Measurements from ENCODE around the gene NEK10. TPM values are rescaled to one million over a fixed set of nuclear protein-coding genes. Genes with fewer than 3 reads are reported as not detected.

The NEK10 gene
- total and polyA plus RNA-seq, 9 of the 15 experiments (the other 6 are each of a cell fraction or from before 2014, with no cell fraction given), result 0.07 TPM; not detected in 8

DNA sequence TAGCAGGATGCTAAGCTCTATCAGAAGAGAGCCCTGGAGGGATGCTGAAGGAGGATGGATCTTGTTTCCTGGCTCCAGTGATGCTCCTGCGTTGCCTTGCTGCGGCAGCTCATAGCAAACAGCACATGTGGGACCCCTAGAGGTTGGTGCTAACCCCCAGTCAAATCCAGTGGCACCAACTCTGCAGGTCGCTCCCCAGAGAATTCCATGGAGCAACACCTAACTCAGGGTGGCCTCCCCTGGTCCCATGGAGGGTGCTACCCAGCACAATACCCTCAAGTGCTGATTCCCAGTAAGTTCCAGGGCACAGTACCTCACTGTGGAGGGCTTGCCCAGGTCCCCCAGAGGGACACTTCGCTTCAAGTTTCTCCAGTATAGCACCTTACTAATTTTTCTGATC, 231.2 kb downstream of the NEK10 start (continued):
- no peak for TF ChIP-seq HNRNPL (IDR thresholded peaks at IDR 0.05; ENCODE audit: low read depth, low read length)

DNA sequence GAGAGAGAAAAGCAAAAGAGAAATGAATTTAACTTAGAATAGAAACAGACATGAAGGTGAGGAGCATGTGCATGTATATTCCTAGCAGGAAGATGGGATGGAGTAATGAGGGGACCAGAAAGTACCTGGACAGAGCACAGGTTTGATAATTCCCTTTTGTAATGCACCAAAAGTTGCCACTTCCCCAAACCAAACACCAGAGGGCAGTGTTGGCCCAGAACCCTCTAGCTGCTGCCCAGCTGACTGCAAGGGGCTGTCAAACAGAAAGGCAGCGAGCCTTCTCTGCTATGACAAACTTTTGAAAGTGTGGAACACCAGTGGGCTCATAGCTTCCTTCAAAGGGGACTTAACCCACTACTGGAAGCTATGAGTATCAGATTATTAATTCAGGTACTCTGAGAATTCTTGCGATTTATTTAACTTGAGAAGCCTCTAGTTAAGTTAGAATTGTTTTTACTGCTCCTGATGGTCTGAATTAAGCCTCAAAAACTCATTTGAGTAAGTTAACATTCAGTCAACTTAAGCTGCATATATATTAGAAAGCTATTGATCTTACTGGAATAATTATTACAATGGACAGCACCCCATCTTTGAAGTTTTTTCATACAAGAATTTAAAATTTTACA, 234.9 kb downstream of the NEK10 start:
- Histone ChIP-seq H3K9me3 (replicated peaks; ENCODE audit: control insufficient read depth, insufficient read depth, low read depth, low read length) (no peaks in the 10 kb centered on the region; the same call in 1 of the 2 replicates), H4K20me1 (replicated peaks; ENCODE audit: control insufficient read depth, insufficient read depth, low read length) (no peaks in the 10 kb centered on the region), H3K27ac (ENCODE audit: extremely low read depth, low read depth, low read length) (no peak overlapping the region), H2AFZ (ENCODE audit: low read depth, low read length) (no peak overlapping the region), H3K79me2 (ENCODE audit: control insufficient read depth, insufficient read depth, low read length) (no peaks in the 10 kb centered on the region), H3K27me3 (ENCODE audit: control insufficient read depth in 2 of 2, insufficient read depth in 2 of 2, low read length in 2 of 2) (no peaks in the 10 kb centered on the region), H3K9ac (ENCODE audit: insufficient read depth in 1 of 2, low read depth in 2 of 2, low read length in 2 of 2) (no peak overlapping the region), H3K4me2 (ENCODE audit: insufficient read depth, low read length) (no peak overlapping the region), H3K4me3 (no peak overlapping the region), H3K4me1 (replicated peaks in 1 of 2; ENCODE audit: control insufficient read depth in 2 of 2, insufficient read depth in 2 of 2, low read length in 2 of 2) (no peaks in the 10 kb centered on the region), H3K9me1 (ENCODE audit: control insufficient read depth, insufficient read depth, low read length) (no peaks in the 10 kb centered on the region), H3K36me3 (ENCODE audit: control insufficient read depth, insufficient read depth, low read length) (no peaks in the 10 kb centered on the region)
- ATAC-seq (peak; percentile 84), FAIRE-seq (peak; percentile 65), DNase-seq (ENCODE audit: extremely low read depth in 1 of 4, low spot score in 3 of 4) (peak; percentile 53 to 70 (median 58))
- ChIA-PET CTCF (ENCODE audit: low intra/inter-chr PET ratio) (no interaction called here), POLR2A (no interaction called here)
- no TSS peak for BruUV-seq (replicated peaks)
- intact Hi-C loops (cut with micrococcal nuclease), result loop anchor here (2.0 to 5.0 kb wide), 3 partner anchors 333 to 1198 kb away; no protein-coding TSS in a partner anchor
- in situ Hi-C loops (cut with MboI), result no loop called here
- WGBS (ENCODE audit: insufficient coverage, low coverage, missing lambda C conversion rate), result 0% methylated on average over 2 of the region's 2 CpGs
- peak in 1 of 3 experiments; percentile 13 for TF ChIP-seq YY1 (IDR thresholded peaks at IDR 0.05; ENCODE audit: borderline replicate concordance in 1 of 3, control insufficient read depth in 1 of 3, extremely low read depth in 1 of 3, insufficient read depth in 3 of 3, insufficient read length in 1 of 3, insufficient replicate concordance in 2 of 3, low read depth in 1 of 3, low read length in 2 of 3)
- no peak for TF ChIP-seq C11orf30 (IDR thresholded peaks at IDR 0.05; ENCODE audit: low read depth)
- TF ChIP-seq SPI1 (IDR thresholded peaks at IDR 0.05; ENCODE audit: borderline replicate concordance, low read depth, low read length), result 0 out of 2 replicates have a peak, but pooled peaks have one; percentile 8
- no peak for TF ChIP-seq HDAC6 (IDR thresholded peaks at IDR 0.05; ENCODE audit: low read depth, low read length)
- TF ChIP-seq, protein P1, sequence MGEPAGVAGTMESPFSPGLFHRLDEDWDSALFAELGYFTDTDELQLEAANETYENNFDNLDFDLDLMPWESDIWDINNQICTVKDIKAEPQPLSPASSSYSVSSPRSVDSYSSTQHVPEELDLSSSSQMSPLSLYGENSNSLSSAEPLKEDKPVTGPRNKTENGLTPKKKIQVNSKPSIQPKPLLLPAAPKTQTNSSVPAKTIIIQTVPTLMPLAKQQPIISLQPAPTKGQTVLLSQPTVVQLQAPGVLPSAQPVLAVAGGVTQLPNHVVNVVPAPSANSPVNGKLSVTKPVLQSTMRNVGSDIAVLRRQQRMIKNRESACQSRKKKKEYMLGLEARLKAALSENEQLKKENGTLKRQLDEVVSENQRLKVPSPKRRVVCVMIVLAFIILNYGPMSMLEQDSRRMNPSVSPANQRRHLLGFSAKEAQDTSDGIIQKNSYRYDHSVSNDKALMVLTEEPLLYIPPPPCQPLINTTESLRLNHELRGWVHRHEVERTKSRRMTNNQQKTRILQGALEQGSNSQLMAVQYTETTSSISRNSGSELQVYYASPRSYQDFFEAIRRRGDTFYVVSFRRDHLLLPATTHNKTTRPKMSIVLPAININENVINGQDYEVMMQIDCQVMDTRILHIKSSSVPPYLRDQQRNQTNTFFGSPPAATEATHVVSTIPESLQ (CRISPR knock-in tag; IDR thresholded peaks at IDR 0.05), result no peak
- TF ChIP-seq CCAR2 (IDR thresholded peaks at IDR 0.05; ENCODE audit: low read depth, low read length), result no peak
- TF ChIP-seq THRAP3 (IDR thresholded peaks at IDR 0.05; ENCODE audit: borderline replicate concordance), result no peak
- TF ChIP-seq SMC3 (conservative IDR thresholded peaks at IDR 0.05; ENCODE audit: insufficient read depth, low read depth, low read length), result peak; percentile 73
- TF ChIP-seq SUPT5H (IDR thresholded peaks at IDR 0.05), result no peak
- TF ChIP-seq RAD21 (CRISPR knock-in tag; conservative IDR thresholded peaks at IDR 0.05 in 1 of 2, IDR thresholded peaks at IDR 0.05 in 1 of 2), result peak; percentile 67 to 80
- TF ChIP-seq, protein P2, sequence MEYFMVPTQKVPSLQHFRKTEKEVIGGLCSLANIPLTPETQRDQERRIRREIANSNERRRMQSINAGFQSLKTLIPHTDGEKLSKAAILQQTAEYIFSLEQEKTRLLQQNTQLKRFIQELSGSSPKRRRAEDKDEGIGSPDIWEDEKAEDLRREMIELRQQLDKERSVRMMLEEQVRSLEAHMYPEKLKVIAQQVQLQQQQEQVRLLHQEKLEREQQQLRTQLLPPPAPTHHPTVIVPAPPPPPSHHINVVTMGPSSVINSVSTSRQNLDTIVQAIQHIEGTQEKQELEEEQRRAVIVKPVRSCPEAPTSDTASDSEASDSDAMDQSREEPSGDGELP (CRISPR knock-in tag; IDR thresholded peaks at IDR 0.05; ENCODE audit: borderline replicate concordance), result peak; percentile 87
- TF ChIP-seq, protein P3, sequence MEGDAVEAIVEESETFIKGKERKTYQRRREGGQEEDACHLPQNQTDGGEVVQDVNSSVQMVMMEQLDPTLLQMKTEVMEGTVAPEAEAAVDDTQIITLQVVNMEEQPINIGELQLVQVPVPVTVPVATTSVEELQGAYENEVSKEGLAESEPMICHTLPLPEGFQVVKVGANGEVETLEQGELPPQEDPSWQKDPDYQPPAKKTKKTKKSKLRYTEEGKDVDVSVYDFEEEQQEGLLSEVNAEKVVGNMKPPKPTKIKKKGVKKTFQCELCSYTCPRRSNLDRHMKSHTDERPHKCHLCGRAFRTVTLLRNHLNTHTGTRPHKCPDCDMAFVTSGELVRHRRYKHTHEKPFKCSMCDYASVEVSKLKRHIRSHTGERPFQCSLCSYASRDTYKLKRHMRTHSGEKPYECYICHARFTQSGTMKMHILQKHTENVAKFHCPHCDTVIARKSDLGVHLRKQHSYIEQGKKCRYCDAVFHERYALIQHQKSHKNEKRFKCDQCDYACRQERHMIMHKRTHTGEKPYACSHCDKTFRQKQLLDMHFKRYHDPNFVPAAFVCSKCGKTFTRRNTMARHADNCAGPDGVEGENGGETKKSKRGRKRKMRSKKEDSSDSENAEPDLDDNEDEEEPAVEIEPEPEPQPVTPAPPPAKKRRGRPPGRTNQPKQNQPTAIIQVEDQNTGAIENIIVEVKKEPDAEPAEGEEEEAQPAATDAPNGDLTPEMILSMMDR (IDR thresholded peaks at IDR 0.05 in 2 of 3, conservative IDR thresholded peaks at IDR 0.05 in 1 of 3; ENCODE audit: insufficient read depth in 2 of 3, low read depth in 1 of 3, low read length in 3 of 3), result peak; percentile 80 to 83 (median 82)
